UCSD-AML1 (cell line): ENCODE data around the gene GFRA4.

Experiments used
- DNase-seq: peaks from one replicate; lab custom pipeline; 2025; ENCODE audit not compliant: unreplicated experiment; lab: John Stamatoyannopoulos, UW

GFRA4 gene

GRCh38 chr20:3694864-3695263 is 31.7 kb upstream of the GFRA4 start:
- DNase-seq, result no peak

DNA sequence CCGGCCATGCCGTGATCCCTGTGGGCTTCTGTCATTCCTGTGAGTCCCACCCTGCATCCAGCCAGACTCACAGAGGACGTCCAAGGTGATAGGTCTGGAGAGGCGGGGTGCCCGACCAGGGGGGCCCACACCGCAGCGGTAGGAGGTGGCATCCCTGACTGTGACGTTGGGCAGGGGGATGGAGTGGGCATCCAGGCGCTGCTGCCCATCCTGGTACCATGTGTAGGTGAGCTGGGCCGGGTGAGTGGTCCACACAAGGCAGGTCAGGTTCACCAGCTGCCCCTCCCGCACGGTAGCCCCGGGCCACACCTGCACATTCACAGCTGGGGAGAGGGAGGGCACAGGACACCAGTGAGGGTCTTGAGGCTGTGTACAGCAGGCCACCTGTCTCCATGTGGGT is 30.2 kb upstream of the GFRA4 start:
- DNase-seq, result no peak

- no peak for DNase-seq
Measured at GRCh38 chr20:3692706-3693294, 29.6 kb upstream of the GFRA4 start.

GRCh38 chr20:3691897-3692296 is 28.7 kb upstream of the GFRA4 start:
- no peak for DNase-seq

DNA sequence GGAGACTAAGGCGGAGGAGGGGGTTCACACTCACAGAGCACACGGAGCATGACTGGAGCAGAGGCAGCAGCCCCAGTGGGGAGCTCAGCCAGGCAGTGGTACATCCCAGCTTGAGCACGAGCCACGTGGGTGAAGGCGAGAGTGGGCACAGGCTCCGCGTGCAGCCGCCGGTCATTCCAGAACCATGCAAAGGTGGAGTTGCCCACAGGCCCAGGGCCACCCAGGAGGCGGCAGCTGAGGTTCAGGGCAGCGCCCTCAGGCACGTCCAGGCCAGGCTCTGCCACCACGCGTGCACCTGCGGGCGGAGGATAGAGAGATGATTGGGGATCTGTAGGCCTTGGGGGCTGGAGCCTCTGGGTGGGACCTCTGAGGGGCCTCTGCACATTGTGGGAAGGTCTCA is 28.1 kb upstream of the GFRA4 start:
- no peak for DNase-seq

DNA sequence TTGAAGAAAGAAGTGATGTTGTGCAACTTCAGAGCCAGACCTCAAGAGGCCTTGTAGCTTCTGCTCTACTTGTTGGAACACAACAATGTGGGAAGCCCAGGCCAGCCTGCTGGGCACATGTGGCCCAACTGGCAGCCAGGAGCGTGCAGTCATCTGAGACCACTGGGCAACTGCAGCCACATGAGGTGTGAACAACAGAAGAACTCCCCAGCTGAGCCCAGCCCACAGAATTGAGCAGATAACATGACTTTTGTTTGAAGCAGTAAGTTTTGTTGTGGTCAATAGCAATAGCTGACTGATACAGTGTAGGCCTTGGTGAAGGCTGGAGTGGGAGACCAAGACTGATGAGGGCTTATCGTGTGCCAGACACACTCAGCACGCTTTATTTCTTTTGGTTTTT is 27.2 kb upstream of the GFRA4 start:
- no peak for DNase-seq

GRCh38 chr20:3689978-3690377 is 26.8 kb upstream of the GFRA4 start:
- no peak for DNase-seq

DNA sequence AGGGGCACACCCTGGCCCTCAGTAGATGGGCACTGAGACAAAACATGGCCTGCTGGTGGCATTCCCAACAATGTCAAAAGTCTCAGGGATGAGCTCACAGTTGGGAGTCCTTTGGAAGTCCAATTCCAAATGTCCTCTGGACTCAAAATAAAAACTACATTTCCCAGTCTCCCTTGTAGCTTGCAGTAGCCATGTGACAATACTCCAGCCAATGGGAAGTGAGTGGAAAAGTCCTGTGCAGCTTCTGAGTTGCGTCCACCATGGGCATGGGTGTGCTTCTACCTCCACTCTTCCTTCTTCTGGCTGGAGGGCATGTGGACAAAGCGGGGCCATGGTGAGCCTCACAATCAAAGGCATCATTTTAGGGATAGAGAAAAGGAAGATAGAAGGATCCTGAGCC is 24.5 kb upstream of the GFRA4 start:
- DNase-seq, result no peak

GRCh38 chr20:3686867-3687321 is 23.7 kb upstream of the GFRA4 start:
- no peak for DNase-seq

DNA sequence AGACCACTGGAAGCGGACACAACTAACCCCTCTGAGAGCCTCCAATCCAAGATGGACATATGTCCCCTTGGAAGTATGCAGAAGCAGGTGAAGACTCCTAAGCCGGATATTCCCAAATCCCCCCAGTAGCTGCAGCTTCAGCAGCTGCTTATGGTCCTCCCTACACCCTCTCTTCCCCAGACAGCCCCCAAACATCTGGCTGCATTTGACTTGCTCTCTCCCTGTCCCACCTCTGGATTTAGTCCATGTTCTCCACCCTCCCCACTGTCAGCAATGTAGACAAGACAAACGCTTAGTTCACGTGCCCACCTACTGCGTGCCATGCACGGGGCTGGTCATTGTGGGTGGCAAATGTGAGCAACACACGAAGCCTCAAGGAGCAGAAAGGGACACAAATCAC is 23.2 kb upstream of the GFRA4 start:
- DNase-seq, result no peak

- DNase-seq, result no peak
Measured at GRCh38 chr20:3685341-3685740, 22.1 kb upstream of the GFRA4 start.

- no peak for DNase-seq
Measured at GRCh38 chr20:3681931-3682781, 19.0 kb upstream of the GFRA4 start, which contains the start of gene ADAM33. TSS of gene ADAM33 (minus strand) at chr20:3682010. CDS start at chr20:3682004, 6 bp downstream.

- DNase-seq, result no peak
Measured at GRCh38 chr20:3681352-3681930, 18.2 kb upstream of the GFRA4 start.

DNA sequence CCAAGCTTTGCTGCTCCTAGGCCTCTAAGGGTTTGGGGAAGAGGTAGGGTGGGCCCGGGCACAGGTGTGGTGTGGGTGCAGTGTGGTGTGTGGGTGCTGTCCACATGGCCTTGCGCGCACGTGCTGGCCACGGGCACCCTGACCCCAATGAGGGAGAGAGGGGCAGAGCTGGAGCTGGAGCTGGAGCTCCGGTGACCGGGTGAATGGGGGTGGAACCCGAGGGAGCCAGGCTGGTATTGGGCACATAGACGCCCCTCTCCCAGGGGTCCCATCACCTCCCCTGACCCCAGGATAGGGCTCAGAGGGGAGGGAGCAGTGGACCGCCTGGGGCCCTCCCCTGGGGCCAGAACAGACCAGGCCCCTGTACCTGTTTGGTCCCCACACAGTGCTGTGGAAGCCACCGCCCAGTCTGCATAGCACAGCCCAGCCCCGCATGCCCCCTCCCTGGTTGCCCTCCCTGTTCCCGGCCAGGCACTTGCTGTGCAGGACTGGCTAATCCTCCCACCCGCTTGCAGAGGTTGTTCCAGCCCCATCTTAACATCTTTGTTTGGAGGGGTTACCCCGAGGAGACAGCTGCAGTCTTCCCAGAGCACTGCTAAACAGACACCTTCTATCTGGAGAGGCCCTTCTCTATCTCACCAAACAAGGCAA is 17.6 kb upstream of the GFRA4 start:
- no peak for DNase-seq

DNA sequence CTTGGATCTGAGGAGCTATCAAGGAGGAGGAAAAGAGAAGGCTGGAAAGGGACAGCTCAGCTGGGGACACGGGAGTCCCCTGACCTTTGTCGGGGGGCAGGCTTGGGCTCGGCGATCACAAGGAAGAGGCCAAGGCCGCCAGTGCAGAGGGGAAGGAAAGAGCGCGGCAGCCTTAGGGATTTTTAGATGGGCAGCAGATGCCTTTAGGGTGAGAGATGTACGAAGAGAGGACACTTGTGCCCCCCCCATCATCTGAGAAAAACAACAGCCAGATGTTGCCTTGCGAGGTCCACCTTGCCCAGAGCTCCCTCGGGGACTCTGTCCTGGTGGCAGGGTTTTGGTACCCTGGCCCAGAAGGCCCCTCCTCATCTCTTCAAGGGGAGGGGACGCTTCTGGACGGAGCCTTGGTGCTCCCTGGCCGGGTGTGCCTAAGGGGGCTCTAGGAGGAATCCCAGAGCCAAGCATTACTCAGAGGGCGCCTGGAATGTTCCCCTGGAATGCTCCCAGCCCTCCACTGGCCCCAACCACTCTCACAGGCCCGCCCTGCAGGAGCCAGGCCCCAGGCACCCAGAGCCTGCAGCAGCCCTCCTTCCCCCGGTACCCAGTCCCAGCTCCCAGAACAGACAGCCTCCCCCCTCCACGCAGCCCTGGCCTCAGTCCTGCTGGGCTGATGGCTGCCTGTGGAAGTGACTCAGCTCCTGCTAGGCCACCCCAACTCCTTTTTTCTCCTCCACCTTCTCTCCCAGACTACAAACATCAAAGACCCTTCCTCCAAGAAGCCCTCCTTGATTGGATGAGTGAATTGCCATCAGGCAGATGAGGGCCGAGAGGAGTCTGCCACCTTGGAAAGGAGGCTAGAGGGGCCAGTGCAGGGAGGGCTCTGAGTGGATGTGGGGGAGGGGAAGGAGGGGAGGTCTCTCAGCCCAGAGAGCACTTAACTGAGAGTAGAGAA is 16.8 kb upstream of the GFRA4 start:
- no peak for DNase-seq

DNA sequence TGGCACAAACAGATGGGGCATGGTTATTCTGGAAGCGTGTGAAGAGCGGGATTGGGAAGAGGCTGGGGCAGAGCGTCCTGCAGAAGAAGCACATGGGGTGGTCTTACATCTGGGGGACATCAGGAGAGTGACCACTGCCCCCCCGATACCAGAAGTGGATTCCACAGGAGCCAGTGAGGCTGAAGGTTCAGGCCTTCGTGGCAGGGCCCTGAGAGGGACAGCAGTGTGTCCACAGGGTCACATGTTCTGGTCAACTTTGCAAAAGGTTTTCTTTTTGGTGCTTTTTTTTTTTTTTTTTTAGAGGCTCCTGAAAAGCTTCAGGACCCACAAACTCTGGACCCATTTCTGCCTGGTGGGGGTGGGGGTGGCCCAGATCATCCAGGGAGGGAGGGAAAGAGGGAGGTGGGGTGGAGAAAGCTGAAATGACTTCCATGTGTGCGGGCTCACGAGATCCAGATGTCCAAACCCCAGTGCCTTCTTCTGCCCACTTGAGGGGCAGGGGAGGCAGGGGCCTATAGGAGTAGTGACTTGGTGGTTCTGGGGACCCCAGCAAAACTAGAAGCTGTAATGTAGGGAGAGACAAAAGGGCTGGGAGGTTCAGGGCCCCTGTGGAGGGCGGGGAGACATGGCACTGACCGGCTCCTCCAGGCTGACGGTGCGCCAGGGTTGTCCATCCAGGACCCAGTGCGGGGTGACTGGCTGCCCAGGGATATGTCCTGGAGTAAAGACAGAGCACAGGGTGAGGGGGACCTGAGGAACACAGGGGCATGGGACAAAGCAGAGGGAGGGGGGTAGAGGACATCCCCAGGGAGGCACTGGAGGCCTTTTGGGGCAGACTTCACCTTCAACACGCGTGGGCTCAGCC is 15.9 kb upstream of the GFRA4 start:
- no peak for DNase-seq

DNA sequence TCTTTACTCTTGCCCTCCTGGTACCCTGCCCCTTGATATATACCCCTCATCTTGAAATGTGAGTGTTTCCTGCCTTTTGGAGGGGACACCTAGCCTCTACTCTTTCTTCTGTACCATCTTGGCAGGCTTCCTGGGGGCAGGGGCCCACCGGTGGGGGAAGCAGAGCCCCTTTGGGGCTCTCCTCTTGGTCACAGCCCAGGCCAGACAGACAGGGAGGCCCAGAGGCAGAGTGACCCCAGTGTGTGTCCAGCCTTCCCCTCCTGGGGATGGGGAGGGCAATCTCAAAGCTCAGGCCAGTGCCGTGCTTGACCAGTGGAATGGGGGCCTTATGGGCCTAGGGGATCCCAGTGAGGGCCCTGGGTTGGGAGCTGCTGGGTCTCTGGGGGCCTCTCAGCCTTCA is 15.0 kb upstream of the GFRA4 start:
- no peak for DNase-seq

DNA sequence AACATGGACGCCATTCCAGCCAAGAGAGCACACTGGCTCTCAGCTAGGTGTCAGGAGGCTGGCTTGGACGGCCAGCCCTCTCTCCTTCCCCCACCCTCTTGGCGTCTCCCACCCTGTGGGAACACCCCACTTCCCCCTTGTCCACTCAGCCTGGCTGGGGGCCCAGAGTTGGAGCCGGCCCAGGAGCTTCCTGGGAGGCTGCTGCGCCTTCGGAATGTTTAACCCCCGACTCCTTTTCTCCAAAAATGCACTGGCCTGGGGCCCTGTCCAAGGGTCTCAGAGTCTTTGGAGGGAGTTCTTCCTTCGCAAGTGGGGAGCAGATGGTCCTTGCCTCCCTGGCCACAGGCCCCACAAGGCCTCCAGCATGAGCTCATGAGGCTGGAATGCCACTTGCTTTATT is 14.5 kb upstream of the GFRA4 start:
- no peak for DNase-seq

- no peak for DNase-seq
Measured at GRCh38 chr20:3674995-3675900, 12.0 kb upstream of the GFRA4 start.
